Activated naive CD8-positive, alpha-beta T cell treated with anti-CD3 and anti-CD28 coated beads, Interleukin-2, amount 50 U/mL, for 16 hours (primary cell): ENCODE results near the gene MTX1.

Source experiments
- DNase-seq: peaks from one replicate; pipeline ENCODE4 v3.0.0-alpha.2; 2020; ENCODE audit warnings: low read depth, low spot score

Gene MTX1

DNA sequence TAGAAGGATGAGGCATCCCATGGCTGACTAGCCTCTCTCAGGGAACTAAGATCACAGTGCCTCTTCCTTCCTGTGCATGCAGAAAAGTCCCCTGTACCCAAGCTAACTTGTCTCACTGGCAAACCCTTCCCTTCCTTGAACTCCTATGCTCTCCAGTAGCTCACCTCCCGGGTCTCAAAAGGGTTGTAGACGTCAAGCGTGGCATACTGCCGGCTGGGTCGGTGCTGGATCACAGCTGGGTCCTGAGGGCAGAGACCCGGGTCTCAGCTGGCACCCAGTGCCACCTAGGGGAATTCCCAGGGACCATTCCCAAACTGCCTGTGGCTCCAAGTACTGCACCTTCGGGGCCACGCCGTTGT is 53.0 kb downstream of the MTX1 start:
- no peak for DNase-seq

DNA sequence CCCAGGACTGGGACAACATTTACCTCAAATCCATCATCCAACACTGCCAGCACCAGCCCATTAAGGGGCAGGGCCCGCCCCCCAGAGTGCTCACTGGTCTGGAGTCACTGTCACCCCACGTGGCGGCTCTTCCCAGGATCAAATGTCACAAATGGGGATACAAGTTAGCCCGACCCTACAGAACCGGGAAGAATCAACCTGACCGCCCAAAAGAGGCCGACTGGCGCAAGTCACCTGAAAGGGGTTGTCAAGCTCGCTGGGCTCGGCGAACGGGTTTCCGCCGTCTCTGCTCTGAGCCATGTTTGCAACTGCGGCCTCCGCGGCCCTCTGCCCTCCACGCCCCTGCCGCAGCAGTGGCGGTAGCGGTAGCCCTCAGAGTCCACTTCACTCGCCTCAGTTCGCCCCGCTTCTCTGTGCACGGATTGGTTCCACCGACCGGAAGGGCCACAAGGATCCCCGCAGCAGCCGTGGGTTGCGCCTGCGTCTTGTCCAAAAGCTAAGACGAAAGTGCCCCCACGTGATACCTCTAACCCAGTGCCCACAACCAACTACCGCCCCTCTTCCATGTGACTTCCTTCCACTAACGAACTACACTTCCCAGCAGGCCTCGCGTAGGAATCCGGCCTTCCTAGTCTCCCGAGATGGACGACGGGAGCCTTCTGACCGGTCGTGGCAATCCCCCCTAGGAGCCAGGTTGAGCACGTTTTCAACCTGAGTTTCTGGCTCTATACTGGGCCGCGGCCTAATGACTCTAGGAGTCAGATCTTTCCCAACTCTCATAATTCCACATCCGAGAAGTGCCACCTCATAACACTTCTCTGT is 53.6 kb downstream of the MTX1 start, which contains the start of gene SCAMP3:
Gene SCAMP3, minus strand, starts transcription at position 509 of the 822 bp plus-strand sequence. Its CDS starts 209 bp downstream, at position 300.
- peak; percentile 72 for DNase-seq

DNA sequence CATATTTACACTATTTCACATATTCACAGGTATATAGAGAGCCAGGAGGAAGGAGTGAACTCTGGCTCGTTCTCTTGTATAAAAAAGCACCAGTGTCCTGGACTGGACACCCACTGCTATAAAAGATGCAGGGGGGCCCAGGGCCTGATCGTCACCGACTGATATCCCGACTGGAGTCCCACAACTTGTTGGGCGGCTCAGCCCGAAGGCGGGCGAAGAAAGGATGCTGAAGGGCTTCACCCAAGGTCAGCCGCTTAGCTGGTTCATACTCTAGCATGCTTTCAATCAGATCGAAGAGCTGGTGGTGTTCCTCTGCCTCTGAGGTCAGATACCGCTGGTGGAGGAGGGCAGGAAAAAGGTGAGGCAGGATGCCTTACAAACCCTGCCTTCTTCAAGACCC is 54.6 kb downstream of the MTX1 start:
- no peak for DNase-seq
